22Rv1 (cell line): Measurements from ENCODE around the gene FOXO3.

ENCODE experiments used
- CTCF ChIP-seq: fragments of 450-650 bp; IDR thresholded peaks from 2 replicates; pipeline ENCODE4 v1.5.1; 2017; ENCODE audit warnings: mild to moderate bottlenecking
- ZFX ChIP-seq: fragments of 450-650 bp; IDR thresholded peaks from 2 replicates; pipeline ENCODE4 v1.6.1; 2017; ENCODE audit warnings: antibody characterized with exemption, borderline replicate concordance

GRCh38 chr6:108721286-108721685 is 160.6 kb downstream of the FOXO3 start:
- no peak for TF ChIP-seq CTCF
- no peak for TF ChIP-seq ZFX
